ENCODE results near the gene QRICH1. TPM values are rescaled to one million over a fixed set of nuclear protein-coding genes. Genes with fewer than 3 reads are reported as not detected.

Gene QRICH1
- total and polyA plus RNA-seq, 2 donors (not counting 3 experiments of a cell fraction or from before 2014, with no cell fraction given), result 89.7 to 116 TPM

GRCh38 chr3:49021213-49021812, 72.6 kb downstream of the QRICH1 start:
- peaks cover 31% of the 10 kb centered on the region for H3K4me1 ChIP-seq (ENCODE audit: control insufficient read depth, extremely low read depth, insufficient read depth, low read length)
- H3K9me3 ChIP-seq (replicated peaks; ENCODE audit: control insufficient read depth, insufficient read depth, low read length), result no peaks in the 10 kb centered on the region
- FAIRE-seq, result peak; percentile 96
- no peaks in the 10 kb centered on the region for H4K20me1 ChIP-seq (replicated peaks; ENCODE audit: control insufficient read depth, extremely low read depth, insufficient read depth, low read length)
- POLR2A ChIA-PET, result interaction anchor here (0.5 to 3.8 kb wide), 16 partner anchors 8 to 384 kb away, joined by 3 to 19 read pairs (median 5); partner anchors contain the start of genes ARIH2, IMPDH2, P4HTM and QRICH1
- H3K9ac ChIP-seq (replicated peaks; ENCODE audit: extremely low read depth, insufficient read depth, low read length), result peak overlapping the region; percentile 96
- no peaks in the 10 kb centered on the region for H3K27me3 ChIP-seq (ENCODE audit: control insufficient read depth in 2 of 2, insufficient read depth in 2 of 2, low read length in 2 of 2)
- DNase-seq (ENCODE audit: low read depth, low spot score), result peak; percentile 98
- H3K9me1 ChIP-seq (replicated peaks; ENCODE audit: control insufficient read depth, extremely low read depth, insufficient read depth, low read length), result no peaks in the 10 kb centered on the region
- peak overlapping the region; percentile 95 for H3K27ac ChIP-seq (ENCODE audit: insufficient read depth, low read depth, low read length)
- dilution Hi-C loops (cut with MboI; ENCODE audit: extremely low pct_ligation_motif_present, low sequenced_read_pairs) (no loop called here), intact Hi-C loops (cut with micrococcal nuclease) (loop anchor here (1.0 kb wide), 3 partner anchors 14 to 73 kb away; partner anchors contain the start of genes QRICH1 and WDR6)
- H3K36me3 ChIP-seq (ENCODE audit: control insufficient read depth in 2 of 2, extremely low read depth in 1 of 2, insufficient read depth in 2 of 2, low read length in 2 of 2), result peaks cover 10 to 27% of the 10 kb centered on the region in 2 experiments
- peak overlapping the region; percentile 63 for H2AFZ ChIP-seq (ENCODE audit: low read depth, low read length)
- H3K4me3 ChIP-seq (replicated peaks in 1 of 3; ENCODE audit: insufficient read depth in 1 of 3, low read depth in 1 of 3, low read length in 3 of 3), result peak overlapping the region; percentile 56 to 59 (median 57)
- peaks cover 33% of the 10 kb centered on the region for H3K79me2 ChIP-seq (ENCODE audit: control insufficient read depth, insufficient read depth, low read length)
- CTCF ChIA-PET, result interaction anchor here (1.0 to 8.3 kb wide), 10 partner anchors 9 to 390 kb away, joined by 3 to 127 read pairs (median 6); partner anchors contain the start of genes P4HTM, QRICH1, RHOA and WDR6
- H3K4me2 ChIP-seq (ENCODE audit: insufficient read depth, low read length), result peak overlapping the region; percentile 54
- TF ChIP-seq MAX (IDR thresholded peaks at IDR 0.05; ENCODE audit: insufficient read depth, insufficient read length) (peak; percentile 23), MYC (IDR thresholded peaks at IDR 0.05; ENCODE audit: low read depth, low read length) (no peak), FOS (IDR thresholded peaks at IDR 0.05; ENCODE audit: borderline replicate concordance, insufficient read depth, low read length) (no peak), CTCF (IDR thresholded peaks at IDR 0.05; ENCODE audit: extremely low read depth in 1 of 2, insufficient read depth in 1 of 2, low read depth in 1 of 2, low read length in 2 of 2) (no peak), JUN (IDR thresholded peaks at IDR 0.05; ENCODE audit: borderline replicate concordance, insufficient read depth, insufficient read length, low read depth) (no peak), POLR2AphosphoS5 (IDR thresholded peaks at IDR 0.05; ENCODE audit: insufficient read depth, low read depth, low read length) (peak; percentile 99), POLR2A (IDR thresholded peaks at IDR 0.05; ENCODE audit: low read depth, low read length) (peak; percentile 100)
- BruUV-seq (replicated peaks), result no TSS peak
